K562 (cell line): ENCODE measurements around the gene NOP58. TPM values are rescaled to one million over a fixed set of nuclear protein-coding genes. Genes with fewer than 3 reads are reported as not detected.
A peak's percentile ranks its signal among the peaks of the same experiment; 100 is the strongest.

Experiments used
- ATAC-seq: fragments of 200-7000 bp; cut with Tn5 transposase; 3 replicates; pipeline ENCODE4 v1.9.1; 2020; ENCODE audit warnings: moderate library complexity
- BruUV-seq: library from RNA; stranded (reverse); fragments of 400-500 nt; replicated peaks from 2 replicates; lab custom pipeline; 2021; lab: Mats Ljungman, UMichigan
- CTCF ChIA-PET: fragments of 300-600 bp; formaldehyde crosslinking; extraction: SDS; loops from one replicate; lab custom pipeline; 2021; ENCODE audit warnings: low intra/inter-chr PET ratio; lab: Yijun Ruan, JAX
- POLR2A ChIA-PET: fragments of 300-600, 350-650 bp; sonication (Branson Sonifier 250); formaldehyde crosslinking; extraction: SDS; loops from one replicate; lab custom pipeline; 2021; ENCODE audit warnings: antibody characterized with exemption, inconsistent platforms; lab: Yijun Ruan, JAX
- DNase-seq, 4 experiments: peaks; one replicate each; pipeline versions ENCODE4 v3.0.0 to v3.0.0-alpha.2; 2011 to 2018; ENCODE audit warnings: low spot score in 3 of 4, mixed read lengths in 3 of 4; ENCODE audit errors: extremely low read depth in 1 of 4
- FAIRE-seq: peaks from 2 replicates; lab custom pipeline; 2011; peaks lifted over from hg19 to GRCh38; lab: Jason Lieb, UNC
- H2AFZ ChIP-seq: 2 replicates; pipeline ENCODE4 v1.6.0; 2011; ENCODE audit warnings: low read depth, low read length, control low read depth, inconsistent platforms
- H3K27ac ChIP-seq: fragments of 200-600 bp; 3 replicates; pipeline ENCODE4 v1.8.0; 2011; ENCODE audit warnings: low read depth, mild to moderate bottlenecking, control low read depth, inconsistent platforms, low read length, moderate library complexity, mixed read lengths; ENCODE audit errors: extremely low read depth
- H3K27me3 ChIP-seq, 2 experiments: fragments of 300-600 bp in 1 of 2; 2 replicates in 1 of 2; 3 replicates in 1 of 2; pipeline versions ENCODE4 v1.6.0 to v1.8.0; 2011; ENCODE audit warnings: inconsistent platforms in 2 of 2, low read length in 2 of 2, mild to moderate bottlenecking in 1 of 2, mixed read lengths in 1 of 2, moderate library complexity in 1 of 2; ENCODE audit not compliant: control insufficient read depth in 2 of 2, insufficient read depth in 2 of 2
- H3K36me3 ChIP-seq: fragments of 300-600 bp; 3 replicates; pipeline ENCODE4 v1.8.0; 2011; ENCODE audit warnings: mild to moderate bottlenecking, low read length, inconsistent platforms; ENCODE audit not compliant: control insufficient read depth, insufficient read depth
- H3K4me1 ChIP-seq, 2 experiments: fragments of 200-600 bp in 1 of 2; replicated peaks in 1 of 2; 2 replicates in 1 of 2; 3 replicates in 1 of 2; pipeline versions ENCODE4 v1.5.1 to v1.8.0; 2011; ENCODE audit warnings: inconsistent platforms in 2 of 2, low read length in 2 of 2, mild to moderate bottlenecking in 1 of 2, mixed read lengths in 1 of 2, moderate library complexity in 1 of 2; ENCODE audit not compliant: control insufficient read depth in 2 of 2, insufficient read depth in 2 of 2
- H3K4me2 ChIP-seq: 2 replicates; pipeline ENCODE4 v1.6.1; 2011; ENCODE audit warnings: low read length, control low read depth, inconsistent platforms, mixed read lengths; ENCODE audit not compliant: insufficient read depth
- H3K4me3 ChIP-seq: fragments of 200-600 bp; sonication (generic), shearing (Covaris generic); 2 replicates; pipeline ENCODE4 v1.5.1; 2016; ENCODE audit warnings: control low read depth, inconsistent platforms
- H3K79me2 ChIP-seq: fragments of 200-600 bp; 3 replicates; pipeline ENCODE4 v1.8.0; 2011; ENCODE audit warnings: low read length, inconsistent platforms; ENCODE audit not compliant: control insufficient read depth, insufficient read depth
- H3K9ac ChIP-seq, 2 experiments: 2 replicates each; pipeline versions ENCODE4 v1.6.0 to v1.6.1; 2011; ENCODE audit warnings: low read depth in 2 of 2, low read length in 2 of 2, control low read depth in 1 of 2, inconsistent platforms in 1 of 2, mild to moderate bottlenecking in 1 of 2, mixed read lengths in 1 of 2; ENCODE audit not compliant: insufficient read depth in 1 of 2
- H3K9me1 ChIP-seq: one replicate; pipeline ENCODE4 v1.6.0; 2011; ENCODE audit warnings: inconsistent platforms, mild to moderate bottlenecking, low read length, moderate library complexity; ENCODE audit not compliant: control insufficient read depth, insufficient read depth
- H3K9me3 ChIP-seq: replicated peaks from 2 replicates; pipeline ENCODE4 v1.5.1; 2011; ENCODE audit warnings: low read depth, low read length, inconsistent platforms; ENCODE audit not compliant: control insufficient read depth, insufficient read depth
- H4K20me1 ChIP-seq: replicated peaks from 2 replicates; pipeline ENCODE4 v1.6.1; 2011; ENCODE audit warnings: low read length, inconsistent platforms, mixed read lengths; ENCODE audit not compliant: control insufficient read depth, insufficient read depth
- FOXJ2 ChIP-seq: fragments of 200-800 bp; sonication (Bioruptor generic); IDR thresholded peaks from 2 replicates; pipeline ENCODE4 v1.6.1; 2016; ENCODE audit warnings: missing genetic modification characterization, missing compliant biosample characterization
- NFIC ChIP-seq: fragments of 450-650 bp; IDR thresholded peaks from 2 replicates; pipeline ENCODE4 v1.6.1; 2017; ENCODE audit warnings: mild to moderate bottlenecking, inconsistent platforms
- RAD21 ChIP-seq, 2 experiments: fragments of 250-450 bp in 1 of 2; fragments of 450-650 bp in 1 of 2; sonication (Bioruptor Pico) in 1 of 2; formaldehyde crosslinking in 1 of 2; IDR thresholded peaks in 1 of 2; conservative IDR thresholded peaks in 1 of 2; 2 replicates each; pipeline versions ENCODE4 v1.4.0 to v1.8.0; 2020 to 2022; ENCODE audit warnings: mild to moderate bottlenecking in 2 of 2, moderate library complexity in 1 of 2
- SIX5 ChIP-seq, 2 experiments: IDR thresholded peaks; 2 replicates each; pipeline ENCODE4 v1.6.1; 2011; ENCODE audit warnings: low read length in 2 of 2, borderline replicate concordance in 1 of 2, low read depth in 1 of 2, mild to moderate bottlenecking in 1 of 2, moderate library complexity in 1 of 2; ENCODE audit not compliant: insufficient read depth in 1 of 2
- TFE3 ChIP-seq: fragments of 450-650 bp; formaldehyde crosslinking; IDR thresholded peaks from 2 replicates; pipeline ENCODE4 v1.4.0; 2020; ENCODE audit warnings: mild to moderate bottlenecking, mixed read lengths
- ZNF586 ChIP-seq: fragments of 450-650 bp; formaldehyde crosslinking; conservative IDR thresholded peaks from 2 replicates; pipeline ENCODE4 v1.4.0; 2020; ENCODE audit warnings: mild to moderate bottlenecking, moderate library complexity
- WGBS: fragments of 100-300 bp; shearing (Covaris generic); methylation state at CpG from one replicate; pipeline ENCODE4 v1.1.6; 2016; ENCODE audit warnings: low coverage, mixed read lengths; ENCODE audit not compliant: insufficient coverage; ENCODE audit errors: missing lambda C conversion rate; 5-methylcytosine and 5-hydroxymethylcytosine counted together
- in situ Hi-C: fragments of 300-500 bp; cut with MboI; formaldehyde crosslinking; loops from 4 replicates; pipeline ENCODE4 v1.15.0; 2018; ENCODE audit warnings: inconsistent platforms, mixed read lengths
- intact Hi-C: fragments of 100-400 bp; cut with micrococcal nuclease; formaldehyde crosslinking; loops from 2 replicates; pipeline ENCODE4 v1.14.2; 2022
- polyA plus RNA-seq, 8 experiments: library from polyadenylated mRNA; depleted of rRNA in 4 of 8; stranded (reverse) in 5 of 8; unstranded in 3 of 8; fragments of >200 nt; fragmentation: Nextera tagmentation in 2 of 8; fragmentation: Illumina TruSeq in 1 of 8; extraction: Ambion mirVana in 2 of 8; extraction: Trizol in 1 of 8; gene quantifications; 2 replicates each; pipeline versions ENCODE4 v1.2.1 to v1.2.3, GENCODE V29; 2011 to 2014; ENCODE audit warnings: inconsistent platforms in 1 of 8, missing spikeins in 1 of 8
- total RNA-seq, 7 experiments: library from RNA; depleted of rRNA in 6 of 7; stranded (reverse); fragments of >200 nt in 6 of 7; fragmentation: Illumina TruSeq in 2 of 7; extraction: Trizol in 2 of 7; gene quantifications; 2 replicates each; pipeline versions ENCODE4 v1.2.1 to v1.2.3, GENCODE V29; 2011 to 2021; ENCODE audit warnings: low replicate concordance in 1 of 7
- TF ChIP-seq, protein P1 (sequence below): fragments of 450-650 bp; formaldehyde crosslinking; IDR thresholded peaks from 2 replicates; pipeline ENCODE4 v1.4.0; 2020; ENCODE audit warnings: mild to moderate bottlenecking, moderate library complexity

The NOP58 gene
- total and polyA plus RNA-seq, 9 of the 15 experiments (the other 6 are each of a cell fraction or from before 2014, with no cell fraction given): 132 to 332 (median 208) TPM

DNA sequence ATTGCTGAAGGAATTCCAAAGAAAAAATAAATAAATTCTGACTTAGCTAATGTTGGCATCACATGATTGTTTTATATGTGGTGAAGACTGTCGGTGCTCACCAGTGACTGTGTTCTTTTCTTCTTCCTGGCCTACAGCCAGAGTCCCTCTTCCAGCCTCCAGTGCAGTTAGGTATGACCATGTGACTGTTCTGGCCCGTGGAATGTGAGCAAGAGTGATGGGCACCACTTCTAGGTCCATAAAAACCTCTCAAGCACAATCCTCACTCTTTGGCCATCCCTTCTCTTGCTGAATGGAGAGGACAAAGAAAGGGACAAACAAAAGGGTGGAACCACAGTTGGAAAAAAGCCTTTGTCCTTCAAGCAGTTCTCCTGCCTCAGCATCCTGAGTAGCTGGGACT, 71.6 kb downstream of the NOP58 start:
- H4K20me1 ChIP-seq: no peaks in the 10 kb centered on the region
- TF ChIP-seq RAD21 (CRISPR knock-in tag; conservative IDR thresholded peaks at IDR 0.05 in 1 of 2, IDR thresholded peaks at IDR 0.05 in 1 of 2) (no peak), SIX5 (IDR thresholded peaks at IDR 0.05; ENCODE audit: borderline replicate concordance in 1 of 2, insufficient read depth in 1 of 2, low read depth in 1 of 2, low read length in 2 of 2) (no peak), NFIC (peak; percentile 64), FOXJ2 (tag) (0 out of 2 replicates have a peak, but pooled peaks have one; percentile 31), ZNF586 (no peak), TFE3 (0 out of 2 replicates have a peak, but pooled peaks have one; percentile 20)
- TF ChIP-seq, protein P1, sequence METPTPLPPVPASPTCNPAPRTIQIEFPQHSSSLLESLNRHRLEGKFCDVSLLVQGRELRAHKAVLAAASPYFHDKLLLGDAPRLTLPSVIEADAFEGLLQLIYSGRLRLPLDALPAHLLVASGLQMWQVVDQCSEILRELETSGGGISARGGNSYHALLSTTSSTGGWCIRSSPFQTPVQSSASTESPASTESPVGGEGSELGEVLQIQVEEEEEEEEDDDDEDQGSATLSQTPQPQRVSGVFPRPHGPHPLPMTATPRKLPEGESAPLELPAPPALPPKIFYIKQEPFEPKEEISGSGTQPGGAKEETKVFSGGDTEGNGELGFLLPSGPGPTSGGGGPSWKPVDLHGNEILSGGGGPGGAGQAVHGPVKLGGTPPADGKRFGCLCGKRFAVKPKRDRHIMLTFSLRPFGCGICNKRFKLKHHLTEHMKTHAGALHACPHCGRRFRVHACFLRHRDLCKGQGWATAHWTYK: no peak
- TF ChIP-seq, all 486 proteins: peak for 3
- in situ Hi-C loops (no loop called here), intact Hi-C loops (no loop called here)
- Histone ChIP-seq H2AFZ (no peak overlapping the region), H3K9me1 (no peaks in the 10 kb centered on the region), H3K9ac (no peak overlapping the region), H3K27me3 (no peaks in the 10 kb centered on the region), H3K9me3 (no peaks in the 10 kb centered on the region), H3K4me1 (peaks cover 6 to 12% of the 10 kb centered on the region in 2 experiments; a peak in 4 of 5 replicates), H3K36me3 (no peaks in the 10 kb centered on the region), H3K27ac (no peak overlapping the region), H3K4me3 (no peak overlapping the region), H3K4me2 (no peak overlapping the region), H3K79me2 (no peaks in the 10 kb centered on the region)
- 0% methylated on average over 2 of the region's 2 CpGs for WGBS
- ATAC-seq (peak; percentile 49), FAIRE-seq (no peak), DNase-seq (peak in 1 of 4 experiments; percentile 9)
- ChIA-PET POLR2A (no interaction called here), CTCF (no interaction called here)
- BruUV-seq: no TSS peak
